Activated CD4-positive, CD25-positive, alpha-beta regulatory T cell (primary cell): ENCODE data around the gene ADGRL3.

Experiments
- DNase-seq, 4 experiments: peaks; one replicate each; lab custom pipeline; 2025; lab: John Stamatoyannopoulos, UW

ADGRL3 gene

GRCh38 chr4:61426229-61426628 is 226.1 kb downstream of the ADGRL3 start:
- no peak for DNase-seq

GRCh38 chr4:61427099-61427817 is 227.1 kb downstream of the ADGRL3 start:
- no peak for DNase-seq

- no peak for DNase-seq
Measured at GRCh38 chr4:61427818-61428495, 227.8 kb downstream of the ADGRL3 start.

GRCh38 chr4:61428950-61429349 is 228.8 kb downstream of the ADGRL3 start:
- no peak for DNase-seq

- no peak for DNase-seq
Measured at GRCh38 chr4:61431131-61431530, 231.0 kb downstream of the ADGRL3 start.

DNA sequence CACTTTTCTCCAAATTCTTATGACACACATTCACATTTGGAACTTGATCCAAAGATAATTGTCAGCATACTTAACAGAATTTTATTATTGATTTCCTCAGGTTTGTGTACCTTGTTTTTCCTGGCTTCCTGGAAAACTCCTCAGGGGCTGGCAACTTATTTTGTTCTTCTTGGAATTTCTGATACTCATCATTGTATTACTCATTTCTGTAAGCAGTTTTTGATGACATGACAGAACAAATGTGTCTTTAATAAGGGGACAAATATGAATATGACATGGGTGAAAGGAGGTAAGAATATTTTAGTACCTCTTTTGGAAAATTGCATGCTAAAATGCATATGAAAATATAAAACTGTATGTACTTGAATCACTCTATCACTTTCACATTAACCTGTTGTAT is 237.8 kb downstream of the ADGRL3 start:
- DNase-seq, result no peak

- no peak for DNase-seq
Measured at GRCh38 chr4:61440321-61440720, 240.2 kb downstream of the ADGRL3 start.

- DNase-seq, result no peak
Measured at GRCh38 chr4:61442936-61443335, 242.8 kb downstream of the ADGRL3 start.

DNA sequence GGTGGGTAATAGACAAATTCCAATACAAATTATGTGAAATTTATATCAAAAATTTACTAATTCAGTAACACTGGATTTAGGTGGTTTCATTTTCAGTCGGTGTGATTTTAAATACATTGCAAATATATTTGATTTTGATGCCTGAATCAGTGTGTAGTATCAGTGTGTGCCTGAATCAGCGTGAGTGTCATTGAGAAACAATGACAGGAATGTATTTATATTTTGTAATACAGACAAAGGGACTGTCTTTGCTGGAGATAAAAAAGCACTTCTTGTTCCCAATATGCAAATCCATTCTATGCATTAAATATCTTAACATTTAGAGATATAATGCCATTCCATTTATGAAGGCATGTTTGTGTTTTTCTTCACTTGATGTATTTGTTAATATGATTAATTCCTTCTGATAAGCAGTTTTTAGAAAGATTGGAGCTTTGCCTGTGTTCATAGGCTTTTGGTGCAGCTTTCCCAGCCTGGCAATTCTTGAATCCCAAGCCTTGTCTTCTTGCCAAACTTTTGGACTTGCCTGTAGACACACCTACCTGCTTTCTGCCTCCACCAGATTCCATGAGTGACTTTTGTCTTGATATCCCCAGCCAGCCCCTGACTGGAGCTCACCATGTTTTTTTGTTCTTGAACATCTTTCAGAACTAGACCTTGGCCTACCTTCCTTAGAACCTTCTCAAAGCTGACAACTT is 243.8 kb downstream of the ADGRL3 start:
- DNase-seq, result no peak

- no peak for DNase-seq
Measured at GRCh38 chr4:61445374-61446063, 245.4 kb downstream of the ADGRL3 start.

DNA sequence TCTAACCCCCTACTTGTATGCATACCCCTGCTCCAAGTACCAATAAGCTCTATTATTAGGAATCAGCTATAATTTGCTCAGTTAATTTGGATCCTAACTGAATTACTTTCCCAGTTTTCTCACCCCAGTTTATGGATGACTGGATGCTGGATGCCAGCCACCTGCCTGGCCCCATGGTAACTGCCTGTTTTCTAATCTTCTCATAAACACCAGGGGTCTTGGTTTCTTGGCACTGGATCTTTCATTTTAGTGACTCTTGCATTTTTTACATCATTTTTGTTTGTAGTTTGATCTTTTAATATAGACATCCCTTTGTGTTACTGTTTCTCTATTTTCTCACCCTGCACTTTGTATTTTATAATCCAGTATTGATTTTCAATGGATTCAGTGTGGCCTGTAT is 246.8 kb downstream of the ADGRL3 start:
- no peak for DNase-seq

- no peak for DNase-seq
Measured at GRCh38 chr4:61447918-61448317, 247.8 kb downstream of the ADGRL3 start.

DNA sequence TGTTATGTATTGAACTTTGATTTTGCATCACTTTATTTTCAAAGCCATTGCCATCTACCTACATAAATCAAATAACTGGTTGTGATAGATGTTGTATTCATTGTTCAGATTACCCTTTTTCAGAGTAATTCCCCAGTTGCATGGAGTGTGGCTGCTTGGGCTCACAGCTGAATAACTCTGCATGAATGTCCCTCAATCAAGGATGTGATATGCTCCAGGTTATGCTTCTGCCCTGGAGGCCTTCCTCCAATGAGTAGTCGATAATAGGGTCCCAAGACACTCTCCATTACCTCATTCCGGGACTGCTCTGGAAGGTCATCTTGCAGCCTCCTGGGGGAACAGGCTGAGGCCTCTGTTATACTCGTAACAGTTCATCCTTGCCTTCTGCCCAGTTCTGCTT is 251.8 kb downstream of the ADGRL3 start:
- no peak for DNase-seq

DNA sequence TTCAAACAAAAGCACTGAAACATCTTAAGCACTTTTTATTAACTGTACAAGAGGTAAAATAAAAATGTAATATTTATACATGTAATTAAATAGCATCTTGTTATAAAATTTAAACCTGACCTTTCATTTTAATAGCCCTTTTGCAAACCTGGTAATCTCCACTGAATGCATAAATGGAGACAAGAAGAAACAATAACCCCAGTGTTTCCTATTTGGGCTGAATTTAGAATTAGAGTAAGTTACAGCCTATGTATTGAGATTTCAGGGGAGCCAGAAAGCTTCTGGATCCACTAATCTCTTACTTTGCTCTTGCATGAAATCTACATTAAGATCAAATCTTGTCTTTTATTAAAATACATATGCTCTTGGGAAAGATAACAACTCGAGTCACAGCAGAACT is 261.8 kb downstream of the ADGRL3 start:
- no peak for DNase-seq

DNA sequence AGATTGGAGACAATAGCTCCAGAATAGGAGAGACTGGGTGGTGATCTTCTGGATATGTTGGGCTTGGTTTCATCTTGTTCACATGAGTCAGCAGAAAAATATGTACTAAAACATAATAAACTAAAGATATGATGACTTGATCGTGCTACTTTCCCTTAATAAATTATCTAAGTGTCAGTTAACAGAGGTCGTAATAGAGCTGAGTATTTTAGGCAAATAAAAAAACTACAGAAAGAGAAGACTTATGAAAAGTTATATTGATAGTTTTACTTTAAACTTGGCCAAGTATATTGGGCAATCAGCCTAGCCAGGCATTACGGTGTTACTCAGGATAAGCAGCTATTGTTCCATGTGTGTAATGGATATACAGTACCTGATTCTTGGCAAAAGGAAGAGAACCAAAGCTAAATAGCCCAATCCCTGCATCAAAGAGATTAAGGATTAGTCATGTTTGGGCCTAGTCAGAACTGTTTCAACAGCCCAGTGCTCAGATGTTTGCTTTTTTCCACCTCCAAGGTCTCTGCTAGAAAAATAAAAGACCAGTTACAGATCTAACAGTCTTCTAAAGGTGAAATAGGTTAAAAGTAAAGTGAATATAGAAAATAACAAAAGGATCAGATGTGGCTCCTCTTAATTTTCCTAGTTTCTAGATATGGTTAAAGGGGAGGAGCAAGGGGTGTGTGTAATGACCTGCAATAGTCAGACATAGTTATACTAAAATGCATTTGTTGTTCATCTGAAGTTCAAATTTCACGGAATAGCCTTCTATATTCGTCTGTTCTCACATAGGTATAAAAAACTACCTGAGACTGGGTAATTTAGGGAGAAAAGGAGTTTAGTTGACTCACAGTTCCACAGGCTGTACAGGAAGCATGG is 262.6 kb downstream of the ADGRL3 start:
- no peak for DNase-seq

DNA sequence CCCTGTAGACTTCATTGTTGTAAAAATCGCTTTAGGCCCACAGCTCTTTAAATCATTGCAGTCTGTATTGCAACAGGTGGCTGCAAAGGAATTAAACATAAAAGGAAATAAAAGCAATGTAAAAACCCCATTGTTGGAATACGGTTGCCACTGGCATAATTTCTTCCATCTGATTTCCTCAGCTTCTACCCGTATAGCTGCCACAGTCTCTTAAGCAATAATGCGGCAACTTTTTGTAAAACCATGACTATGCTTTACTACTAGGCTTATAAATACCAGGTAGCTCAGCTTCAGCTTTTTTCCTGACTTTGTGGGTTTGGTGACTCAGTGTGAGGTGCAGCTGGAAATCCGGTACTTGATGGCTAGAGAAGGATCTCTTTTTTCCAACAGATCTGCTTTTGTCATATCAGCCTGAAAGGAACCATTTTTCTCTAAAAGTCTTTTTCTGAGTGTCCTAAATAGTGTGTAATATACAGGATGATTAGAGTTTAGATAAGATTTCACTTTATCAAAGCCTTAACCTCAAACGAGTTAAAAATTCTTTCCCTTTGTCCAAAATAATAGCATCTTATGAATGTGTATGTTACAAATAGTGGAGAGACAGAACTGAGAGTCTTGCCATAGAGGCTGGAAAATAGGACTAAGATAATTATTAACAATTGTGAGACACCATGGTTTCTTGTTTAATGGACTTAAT is 268.0 kb downstream of the ADGRL3 start:
- no peak for DNase-seq

DNA sequence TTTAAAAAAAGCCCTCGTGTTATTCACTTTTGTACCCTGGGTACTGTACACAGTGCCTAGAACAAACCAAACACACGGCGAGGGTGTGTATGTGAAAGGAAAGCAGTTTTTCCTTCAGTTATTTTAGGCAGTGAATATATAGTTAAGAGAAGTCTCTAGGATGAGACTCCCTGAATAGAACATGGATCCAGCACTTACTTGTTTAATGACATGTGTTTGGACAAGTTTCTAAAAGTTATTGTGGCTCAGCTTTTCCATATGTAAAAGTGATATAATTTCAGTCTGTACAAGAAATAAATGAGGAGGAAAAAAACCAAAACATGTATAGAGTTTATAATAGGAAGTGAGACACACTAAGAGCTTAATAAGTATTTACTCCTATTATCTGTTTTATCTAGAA is 273.2 kb downstream of the ADGRL3 start:
- DNase-seq, result no peak

GRCh38 chr4:61478340-61478739 is 278.2 kb downstream of the ADGRL3 start:
- DNase-seq, result no peak

DNA sequence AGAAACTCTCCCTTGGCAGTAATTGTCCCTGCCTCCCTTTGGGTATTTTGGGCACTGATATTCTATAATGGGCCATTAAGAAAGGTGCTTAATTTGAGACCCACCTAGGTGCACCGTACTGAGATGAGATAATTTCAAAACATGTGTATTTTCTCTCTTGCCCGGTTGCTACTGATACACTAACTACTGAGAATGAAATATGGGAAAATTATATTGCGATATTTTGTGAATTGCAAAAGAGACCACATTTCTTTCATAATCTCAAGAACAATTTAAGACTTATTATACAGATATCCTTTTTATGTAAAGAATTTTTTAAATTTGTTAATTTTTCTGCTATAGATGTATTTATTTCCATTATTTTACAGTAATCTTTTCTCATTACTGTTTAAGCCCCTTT is 284.9 kb downstream of the ADGRL3 start:
- no peak for DNase-seq

- no peak for DNase-seq
Measured at GRCh38 chr4:61489927-61490326, 289.8 kb downstream of the ADGRL3 start.

- DNase-seq, result no peak
Measured at GRCh38 chr4:61493041-61493440, 292.9 kb downstream of the ADGRL3 start.
